Erythroblast (primary cell): ENCODE results near the gene RDH13.
"Not testable (repeated sequence)": the region's sequence is repeated elsewhere in the genome, so short reads cannot be mapped to it uniquely, and the experiment has no call there.

Experiments
- DNase-seq, 2 experiments: peaks; one replicate each; lab custom pipeline; 2025; lab: John Stamatoyannopoulos, UW
- GATA1 ChIP-seq: IDR thresholded peaks from 2 replicates; pipeline ENCODE4 v1.6.1; 2011; ENCODE audit warnings: low read depth, mild to moderate bottlenecking, control low read depth, low read length, moderate library complexity
- POLR2A ChIP-seq: IDR thresholded peaks from 2 replicates; pipeline ENCODE4 v1.6.1; 2011; ENCODE audit warnings: mild to moderate bottlenecking, low read length

Gene RDH13

DNA sequence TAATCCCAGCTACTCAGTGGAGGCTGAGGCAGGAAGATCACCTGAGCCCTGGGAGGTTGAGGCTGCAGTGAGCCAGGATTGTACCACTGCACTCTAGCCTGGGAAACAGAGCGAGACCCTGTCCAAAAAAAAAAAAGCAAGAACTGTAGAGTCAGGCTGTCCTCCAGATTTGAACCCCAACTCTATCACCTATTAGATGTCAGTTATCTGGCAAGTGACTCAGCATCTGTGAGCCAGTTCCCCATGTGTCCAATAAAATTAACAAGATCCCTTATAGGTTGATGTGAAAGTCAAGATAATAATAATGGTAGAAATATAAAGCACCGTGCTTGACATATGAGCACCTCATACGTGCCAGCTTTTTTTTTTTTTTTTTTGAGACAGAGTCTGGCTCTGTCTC is 46.9 kb downstream of the RDH13 start:
- TF ChIP-seq POLR2A (no peak), GATA1 (no peak)
- no peak for DNase-seq

DNA sequence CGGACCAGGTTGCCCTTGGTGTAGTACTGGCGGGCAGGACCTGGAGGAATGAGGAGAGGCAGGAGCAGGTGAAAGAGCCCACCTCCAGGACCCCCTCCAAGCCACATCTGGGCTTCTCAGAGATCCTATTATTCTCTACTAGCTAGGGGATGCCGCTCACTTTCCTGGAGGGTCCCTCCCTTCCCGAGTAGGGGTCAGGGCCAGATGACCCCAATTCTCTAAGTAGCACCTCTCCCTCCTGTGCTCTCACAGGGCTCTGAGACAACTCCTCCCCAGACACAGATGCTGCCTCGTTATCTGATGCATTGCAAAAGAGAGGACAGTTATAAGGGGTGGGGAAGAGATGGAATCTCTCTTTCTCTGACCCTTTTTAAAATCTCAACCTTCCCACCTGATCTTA is 47.8 kb downstream of the RDH13 start:
- TF ChIP-seq POLR2A, result no peak
- TF ChIP-seq GATA1, result no peak
- no peak for DNase-seq

DNA sequence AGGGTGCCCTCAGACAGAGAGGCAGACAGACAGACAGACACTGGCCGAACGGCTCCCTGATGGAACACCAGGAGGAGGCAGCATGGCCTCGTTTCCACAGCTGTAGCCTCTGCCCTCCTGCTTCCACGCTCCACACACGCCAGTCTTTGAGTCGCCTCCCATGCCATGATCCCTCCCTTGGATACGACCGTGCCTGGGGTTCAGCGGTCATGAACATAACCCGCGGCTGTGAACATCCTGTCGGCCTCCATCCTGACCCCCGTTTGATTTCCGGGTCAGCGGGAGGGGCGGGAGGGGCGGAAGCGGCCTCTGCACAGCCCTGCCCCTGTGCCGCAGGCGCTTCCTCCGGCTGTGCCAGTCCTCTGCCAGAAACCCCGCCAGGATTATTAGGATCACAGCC is 48.2 kb downstream of the RDH13 start:
- DNase-seq, result no peak
- TF ChIP-seq GATA1, result no peak
- no peak for TF ChIP-seq POLR2A

DNA sequence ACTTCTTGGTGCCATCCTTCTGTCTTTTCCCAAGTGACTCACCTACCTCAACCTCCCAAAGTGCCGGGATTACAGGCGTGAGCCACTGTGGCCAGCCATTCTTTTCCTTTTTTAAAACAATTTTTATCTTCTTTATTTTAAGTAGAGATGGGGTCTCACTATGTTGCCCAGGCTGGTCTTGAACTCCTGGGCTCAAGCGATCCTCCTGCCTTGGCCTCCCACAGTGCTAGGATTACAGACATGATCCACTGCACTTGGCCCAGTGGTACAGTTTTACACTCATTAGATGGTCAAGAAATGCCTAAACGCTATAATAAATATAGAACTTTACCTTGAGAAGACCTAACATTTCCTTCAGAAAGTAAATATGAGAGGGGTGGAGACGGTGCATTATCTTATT is 49.4 kb downstream of the RDH13 start:
- no peak for TF ChIP-seq POLR2A
- TF ChIP-seq GATA1, result no peak

DNA sequence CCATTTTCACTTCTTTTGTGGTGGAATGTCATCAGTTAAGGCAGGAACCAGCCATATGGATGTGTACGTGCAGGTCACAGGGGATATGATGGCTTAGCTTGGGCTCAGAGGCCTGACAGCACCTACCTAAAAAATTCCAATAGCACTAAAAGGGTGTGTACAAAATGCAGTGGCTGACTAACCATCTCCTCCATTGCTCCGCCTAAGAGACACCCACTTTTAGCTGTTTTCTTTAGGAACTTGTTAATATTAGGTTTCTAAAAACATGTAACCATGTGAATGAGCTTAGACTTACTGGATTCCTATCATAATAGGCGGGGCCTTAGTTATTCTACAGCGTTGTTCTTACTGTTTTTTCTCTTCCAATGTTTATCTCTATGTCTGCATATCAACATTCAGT is 50.6 kb downstream of the RDH13 start:
- no peak for DNase-seq
- TF ChIP-seq POLR2A (no peak), GATA1 (no peak)

More for the DNA sequence above, 49.4 kb downstream of the RDH13 start:
- DNase-seq, result no peak

DNA sequence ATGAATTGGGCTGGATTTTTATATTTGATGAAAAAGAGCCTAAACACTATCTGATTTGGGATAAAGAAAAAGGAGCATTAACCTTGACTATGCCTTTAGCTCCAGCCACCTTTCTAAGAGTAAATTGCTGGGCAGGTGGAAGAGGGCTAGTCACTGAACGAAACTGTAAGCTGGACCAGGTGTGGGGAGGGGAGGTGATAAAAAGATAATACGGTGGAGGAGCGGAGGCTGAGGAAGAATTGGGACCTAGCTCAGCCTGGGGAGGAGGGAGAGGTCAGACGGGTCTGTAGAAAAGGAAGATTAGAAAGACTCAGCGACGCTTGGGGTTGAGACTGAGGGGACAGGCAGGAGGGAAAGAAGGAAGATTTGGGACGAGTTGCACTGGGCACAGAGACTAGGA is 52.4 kb downstream of the RDH13 start:
- DNase-seq, result not testable (repeated sequence)

DNA sequence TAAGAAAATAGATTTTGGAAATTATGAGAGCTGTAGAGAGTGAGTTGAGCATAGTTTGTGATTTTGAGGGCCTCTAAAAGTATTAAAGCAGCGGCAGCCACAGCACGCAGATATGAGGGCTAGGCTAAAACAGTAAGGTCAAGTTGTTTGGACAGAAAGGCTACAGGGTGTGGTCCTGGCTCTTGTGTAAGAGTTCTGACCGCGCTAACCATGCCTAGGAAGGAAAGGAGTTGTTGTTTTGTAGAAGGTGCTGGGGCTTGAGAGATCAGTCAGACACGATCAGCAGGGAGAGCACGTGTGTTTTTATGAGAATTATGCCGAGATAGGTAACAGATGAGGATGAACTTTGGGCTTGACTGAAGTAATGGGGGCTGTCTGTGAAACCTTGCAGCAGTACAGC is 54.2 kb downstream of the RDH13 start:
- not testable (repeated sequence) for DNase-seq

DNA sequence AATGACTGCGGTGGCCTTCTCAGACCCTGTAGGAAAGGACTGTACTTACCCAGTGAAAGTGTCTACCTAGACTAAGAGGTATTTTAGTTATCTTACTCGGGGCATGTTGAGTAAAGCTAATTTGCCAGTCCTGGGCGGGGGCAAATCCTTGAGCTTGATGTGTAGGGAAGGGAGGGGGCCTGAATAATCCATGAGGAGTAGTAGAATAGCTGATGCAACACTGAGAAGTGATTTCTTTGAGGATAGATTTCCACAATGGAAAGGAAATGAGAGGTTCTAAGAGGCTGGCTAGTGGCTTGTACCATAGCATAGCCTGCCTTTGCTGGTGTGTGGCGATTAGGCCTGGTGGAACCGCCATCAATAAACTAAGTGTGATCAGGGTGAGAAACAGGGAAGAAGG is 54.8 kb downstream of the RDH13 start:
- DNase-seq, result not testable (repeated sequence)

DNA sequence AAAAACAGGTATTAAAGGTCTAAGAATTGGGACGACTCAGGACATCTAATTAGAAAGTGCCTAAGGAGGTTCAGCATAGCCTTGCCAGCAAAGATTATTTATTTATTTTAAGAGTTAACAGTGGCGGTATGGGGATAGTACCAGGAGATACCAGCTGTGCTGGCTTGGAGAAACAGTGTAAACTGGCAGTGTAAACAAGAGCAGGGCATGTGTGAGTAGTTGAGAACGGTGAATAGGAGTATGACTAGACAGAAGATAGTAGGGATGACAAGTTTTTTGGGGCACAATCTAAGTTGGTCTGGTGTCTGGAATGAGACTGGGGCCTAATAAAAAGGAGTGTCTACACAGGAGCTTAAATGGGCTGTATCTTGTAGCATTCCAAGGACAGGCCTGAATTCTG is 55.4 kb downstream of the RDH13 start:
- DNase-seq, result not testable (repeated sequence)

DNA sequence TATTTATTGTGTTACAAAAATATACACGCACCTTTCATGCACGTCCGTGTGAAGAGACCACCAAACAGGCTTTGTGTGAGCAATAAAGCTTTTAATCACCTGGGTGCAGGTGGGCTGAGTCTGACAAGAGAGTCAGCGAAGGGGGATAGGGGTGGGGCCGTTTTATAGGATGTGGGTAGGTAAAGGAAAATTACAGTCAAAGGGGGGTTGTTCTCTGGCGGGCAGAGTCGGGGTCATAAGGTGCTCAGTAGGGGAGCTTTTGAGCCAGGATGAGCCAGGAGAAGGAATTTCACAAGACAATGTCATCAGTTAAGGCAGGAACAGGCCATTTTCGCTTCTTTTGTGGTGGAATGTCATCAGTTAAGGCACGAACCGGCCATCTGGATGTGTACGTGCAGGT is 56.2 kb downstream of the RDH13 start:
- DNase-seq, result not testable (repeated sequence)

DNA sequence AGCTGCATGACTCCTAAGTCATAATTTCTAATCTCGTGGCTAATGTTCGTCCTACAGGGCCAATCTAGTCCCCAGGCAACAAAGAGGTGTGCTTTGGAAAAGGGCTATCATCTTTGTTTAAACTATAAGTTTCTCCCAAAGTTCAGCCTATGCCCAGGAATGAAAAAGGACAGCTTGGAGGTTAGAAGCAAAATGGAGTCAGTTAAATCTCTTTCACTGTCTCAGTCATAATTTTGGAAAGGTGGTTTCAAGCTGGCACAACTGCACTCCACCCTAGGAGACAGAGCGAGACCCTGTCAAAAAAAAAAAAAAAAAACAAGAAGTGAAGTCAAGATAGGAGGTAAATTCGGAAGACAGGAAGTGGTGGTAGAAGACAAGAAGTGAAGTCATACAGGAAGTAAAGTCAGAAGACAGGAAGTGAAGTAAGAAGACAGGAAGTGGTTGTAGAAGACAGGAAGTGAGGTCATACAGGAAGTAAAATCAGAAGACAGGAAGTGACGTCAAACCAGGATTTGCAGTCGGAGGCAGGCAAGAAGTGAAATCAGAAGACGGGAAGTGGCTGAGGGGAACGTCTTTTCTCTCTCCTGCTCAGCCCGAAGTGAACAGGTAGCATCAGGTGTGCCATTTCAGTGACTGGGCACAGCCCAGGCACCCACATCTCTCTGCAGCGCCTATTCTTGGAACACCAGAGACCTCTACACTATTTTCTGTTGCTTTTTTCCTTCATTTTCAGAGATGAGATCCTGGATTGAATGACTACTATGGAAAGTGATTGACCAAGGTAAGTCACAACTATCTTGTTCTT is 57.1 kb downstream of the RDH13 start:
- DNase-seq, result peak; percentile 48 to 65
- no peak for TF ChIP-seq GATA1
- peak; percentile 55 for TF ChIP-seq POLR2A

DNA sequence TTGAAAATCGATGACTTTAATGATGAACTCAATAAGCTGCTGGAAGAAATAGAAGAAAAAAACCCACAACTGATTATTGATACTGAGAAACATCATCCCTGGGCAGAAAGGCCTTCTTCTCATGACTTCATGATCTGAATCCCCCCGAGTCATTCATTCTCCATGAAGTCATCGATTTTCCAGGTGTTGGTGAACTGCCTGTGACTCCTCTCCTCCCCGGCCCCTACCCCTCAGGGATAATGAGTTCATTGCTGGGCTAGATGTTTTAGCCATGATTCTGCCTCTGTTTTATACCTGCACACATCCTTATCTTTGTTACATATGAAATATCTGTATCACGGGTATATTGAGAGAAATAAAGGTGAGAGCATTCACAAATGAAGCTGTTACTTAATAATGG is 62.2 kb downstream of the RDH13 start:
- TF ChIP-seq GATA1, result no peak
- TF ChIP-seq POLR2A, result no peak
- no peak for DNase-seq

DNA sequence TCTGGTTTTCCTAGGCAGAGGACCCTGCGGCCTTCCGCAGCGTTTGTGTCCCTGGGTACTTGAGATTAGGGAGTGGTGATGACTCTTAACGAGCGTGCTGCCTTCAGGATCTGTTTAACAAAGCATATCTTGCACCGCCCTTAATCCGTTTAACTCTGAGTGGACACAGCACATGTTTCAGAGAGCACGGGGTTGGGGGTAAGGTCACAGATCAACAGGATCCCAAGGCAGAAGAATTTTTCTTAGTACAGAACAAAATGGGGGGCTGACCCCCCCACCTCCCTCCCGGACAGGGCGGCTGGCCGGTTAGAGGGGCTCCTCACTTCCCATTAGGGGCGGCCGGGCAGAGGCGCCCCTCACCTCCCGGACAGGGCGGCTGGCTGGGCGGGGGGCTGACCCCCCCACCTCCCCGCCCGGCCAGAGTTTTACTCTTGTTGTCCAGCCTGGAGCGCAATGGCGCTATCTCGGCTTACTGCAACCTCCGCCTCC is 64.2 kb downstream of the RDH13 start:
- DNase-seq, result not testable (repeated sequence)

DNA sequence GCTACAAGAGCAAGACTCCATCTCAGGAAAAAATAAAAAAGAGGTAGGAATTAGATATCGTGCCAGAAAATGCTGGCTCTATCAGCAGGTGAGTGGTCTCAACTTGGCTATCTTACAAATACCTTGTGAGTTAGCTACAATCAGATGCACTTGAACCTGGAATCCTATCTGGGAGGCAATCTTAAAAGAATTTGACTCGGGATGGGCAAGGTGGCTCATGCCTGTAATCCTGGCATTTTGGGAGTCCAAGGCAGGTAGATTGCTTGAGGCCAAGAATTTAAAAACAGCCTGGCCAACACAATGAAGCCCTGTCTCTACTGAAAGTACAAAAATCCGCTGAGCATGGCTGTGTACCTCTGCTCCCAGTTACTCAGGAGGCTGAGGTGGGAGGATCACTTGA is 67.4 kb downstream of the RDH13 start:
- DNase-seq, result no peak
- TF ChIP-seq POLR2A (no peak), GATA1 (no peak)
